Thyroid gland (tissue), 4 donors: Measurements from ENCODE around the gene WDFY4.

Source experiments
- POLR2A ChIP-seq, 2 donors: fragments of 450-650 bp; IDR thresholded peaks; one replicate each; pipeline ENCODE4 v1.6.1; 2017; ENCODE audit warnings: antibody characterized with exemption in 2 of 2, mild to moderate bottlenecking in 2 of 2, moderate library complexity in 1 of 2
- TF ChIP-seq, protein P1 (sequence below), 6 experiments: fragments of 200-600 bp in 3 of 6; fragments of 450-650 bp in 3 of 6; sonication (generic) in 3 of 6; IDR thresholded peaks; one replicate each; pipeline ENCODE4 v1.5.1; 2016 to 2019; ENCODE audit warnings: antibody characterized with exemption in 6 of 6, mild to moderate bottlenecking in 2 of 6, inconsistent platforms in 1 of 6, moderate library complexity in 1 of 6

GRCh38 chr10:48692748-48693147 is 8.1 kb downstream of the WDFY4 start:
- TF ChIP-seq, protein P1, sequence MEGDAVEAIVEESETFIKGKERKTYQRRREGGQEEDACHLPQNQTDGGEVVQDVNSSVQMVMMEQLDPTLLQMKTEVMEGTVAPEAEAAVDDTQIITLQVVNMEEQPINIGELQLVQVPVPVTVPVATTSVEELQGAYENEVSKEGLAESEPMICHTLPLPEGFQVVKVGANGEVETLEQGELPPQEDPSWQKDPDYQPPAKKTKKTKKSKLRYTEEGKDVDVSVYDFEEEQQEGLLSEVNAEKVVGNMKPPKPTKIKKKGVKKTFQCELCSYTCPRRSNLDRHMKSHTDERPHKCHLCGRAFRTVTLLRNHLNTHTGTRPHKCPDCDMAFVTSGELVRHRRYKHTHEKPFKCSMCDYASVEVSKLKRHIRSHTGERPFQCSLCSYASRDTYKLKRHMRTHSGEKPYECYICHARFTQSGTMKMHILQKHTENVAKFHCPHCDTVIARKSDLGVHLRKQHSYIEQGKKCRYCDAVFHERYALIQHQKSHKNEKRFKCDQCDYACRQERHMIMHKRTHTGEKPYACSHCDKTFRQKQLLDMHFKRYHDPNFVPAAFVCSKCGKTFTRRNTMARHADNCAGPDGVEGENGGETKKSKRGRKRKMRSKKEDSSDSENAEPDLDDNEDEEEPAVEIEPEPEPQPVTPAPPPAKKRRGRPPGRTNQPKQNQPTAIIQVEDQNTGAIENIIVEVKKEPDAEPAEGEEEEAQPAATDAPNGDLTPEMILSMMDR (IDR thresholded peaks at IDR 0.05): no peak
- TF ChIP-seq POLR2A (IDR thresholded peaks at IDR 0.05): no peak
